B cell (primary cell): ENCODE measurements around the gene WAC. TPM values are rescaled to one million over a fixed set of nuclear protein-coding genes. Genes with fewer than 3 reads are reported as not detected.

Experiments
- ATAC-seq: fragments of 200-7000 bp; cut with Tn5 transposase; one replicate; pipeline ENCODE4 v1.10.0; 2021; ENCODE audit warnings: low read depth, mild to moderate bottlenecking, moderate number of reproducible peaks, moderate library complexity
- CTCF ChIA-PET: fragments of 350-600 bp; sonication (Branson Sonifier 250); formaldehyde crosslinking; loops from one replicate; lab custom pipeline; 2021; ENCODE audit warnings: antibody characterized with exemption, inconsistent platforms; lab: Charles Lee
- POLR2A ChIA-PET: fragments of 350-600 bp; sonication (Branson Sonifier 250); formaldehyde crosslinking; loops from one replicate; lab custom pipeline; 2021; ENCODE audit warnings: antibody characterized with exemption; lab: Charles Lee
- DNase-seq: peaks from one replicate; pipeline ENCODE4 v3.0.0; 2013
- H2AFZ ChIP-seq: 2 replicates; pipeline ENCODE4 v1.6.1; 2012; ENCODE audit warnings: mild to moderate bottlenecking, low read depth, low read length; ENCODE audit not compliant: insufficient read depth, poor library complexity, severe bottlenecking
- H3K27ac ChIP-seq, 2 donors: 1 replicate in 1 of 2; 2 replicates in 1 of 2; pipeline ENCODE4 v1.5.1; 2012 to 2013; ENCODE audit warnings: low read length in 2 of 2, mild to moderate bottlenecking in 2 of 2, moderate library complexity in 1 of 2
- H3K27me3 ChIP-seq, 4 experiments: fragments of 200-600 bp in 1 of 4; sonication (generic) in 1 of 4; replicated peaks in 1 of 4; 1 replicate in 2 of 4; 2 replicates in 2 of 4; pipeline versions ENCODE4 v1.6.1 to v1.7.0; 2013 to 2016; ENCODE audit warnings: low read length in 3 of 4, mild to moderate bottlenecking in 2 of 4, mixed read lengths in 1 of 4, moderate library complexity in 1 of 4; ENCODE audit not compliant: insufficient read depth in 4 of 4, control insufficient read depth in 3 of 4; ENCODE audit errors: control extremely low read depth in 1 of 4
- H3K36me3 ChIP-seq, 2 experiments: replicated peaks in 1 of 2; 1 replicate in 1 of 2; 2 replicates in 1 of 2; pipeline versions ENCODE4 v1.6.1 to v1.7.1; 2013; ENCODE audit warnings: low read length in 1 of 2; ENCODE audit not compliant: insufficient read depth in 2 of 2, control insufficient read depth in 1 of 2; ENCODE audit errors: control extremely low read depth in 1 of 2, extremely low read depth in 1 of 2
- H3K4me1 ChIP-seq, 2 donors: fragments of 200-600 bp in 1 of 2; sonication (generic) in 1 of 2; 1 replicate in 1 of 2; 2 replicates in 1 of 2; pipeline versions ENCODE4 v1.5.1 to v1.6.1; 2013 to 2017; ENCODE audit warnings: low read length in 2 of 2; ENCODE audit not compliant: control insufficient read depth in 2 of 2, insufficient read depth in 2 of 2
- H3K4me2 ChIP-seq: replicated peaks from 2 replicates; pipeline ENCODE3; 2012; ENCODE audit warnings: mild to moderate bottlenecking, low read depth, low read length; ENCODE audit not compliant: poor library complexity, severe bottlenecking
- H3K4me3 ChIP-seq, 5 experiments: fragments of 200-600 bp in 1 of 5; sonication (generic) in 1 of 5; 1 replicate in 3 of 5; 2 replicates in 2 of 5; pipeline versions ENCODE4 v1.5.1 to v1.7.0; 2011 to 2016; ENCODE audit warnings: low read length in 4 of 5, mild to moderate bottlenecking in 4 of 5, low read depth in 2 of 5, control low read depth in 1 of 5, moderate library complexity in 1 of 5; ENCODE audit not compliant: insufficient read depth in 1 of 5; ENCODE audit errors: control extremely low read depth in 1 of 5, extremely low read depth in 1 of 5
- H3K79me2 ChIP-seq: fragments of 200-600 bp; sonication (generic); one replicate; pipeline ENCODE4 v1.6.0; 2016; ENCODE audit warnings: low read length; ENCODE audit not compliant: control insufficient read depth, insufficient read depth
- H3K9ac ChIP-seq: fragments of 200-600 bp; sonication (generic); 2 replicates; pipeline ENCODE4 v1.6.1; 2017; ENCODE audit warnings: mild to moderate bottlenecking, low read length, moderate library complexity
- H3K9me3 ChIP-seq, 3 donors: one replicate each; pipeline versions ENCODE4 v1.6.1 to v1.7.1; 2013; ENCODE audit warnings: low read length in 2 of 3; ENCODE audit not compliant: control insufficient read depth in 2 of 3, insufficient read depth in 1 of 3; ENCODE audit errors: control extremely low read depth in 1 of 3
- H4K20me1 ChIP-seq: 2 replicates; pipeline ENCODE4 v1.6.0; 2012; ENCODE audit warnings: mild to moderate bottlenecking, low read length; ENCODE audit not compliant: insufficient read depth, control insufficient read depth, poor library complexity, severe bottlenecking
- H3K27ac Mint-ChIP-seq: one replicate; pipeline ENCODE4 v1.8.0; 2021; ENCODE audit warnings: mixed read lengths
- H3K27me3 Mint-ChIP-seq: one replicate; pipeline ENCODE4 v1.8.0; 2021; ENCODE audit warnings: mixed read lengths
- H3K4me1 Mint-ChIP-seq: one replicate; pipeline ENCODE4 v1.8.0; 2021; ENCODE audit warnings: mixed read lengths
- H3K4me3 Mint-ChIP-seq: one replicate; pipeline ENCODE4 v1.8.0; 2021; ENCODE audit warnings: mixed read lengths
- H3K9me3 Mint-ChIP-seq: one replicate; pipeline ENCODE4 v1.8.0; 2022; ENCODE audit warnings: mixed read lengths; ENCODE audit not compliant: insufficient read depth
- CTCF ChIP-seq: fragments of 200-600 bp; IDR thresholded peaks from one replicate; pipeline ENCODE4 v1.8.0; 2022; ENCODE audit warnings: antibody characterized with exemption, mild to moderate bottlenecking
- EZH2 ChIP-seq: IDR thresholded peaks from 2 replicates; pipeline ENCODE4 v1.6.1; 2012; ENCODE audit warnings: borderline replicate concordance, low read depth, mild to moderate bottlenecking, moderate library complexity, low read length; ENCODE audit not compliant: insufficient read depth, poor library complexity, severe bottlenecking
- WGBS: methylation state at CpG from one replicate; pipeline ENCODE4 v1.1.5; 2013; ENCODE audit warnings: missing lambda C conversion rate; ENCODE audit not compliant: insufficient coverage; 5-methylcytosine and 5-hydroxymethylcytosine counted together
- intact Hi-C: fragments of 100-400 bp; cut with micrococcal nuclease; formaldehyde crosslinking; loops from one replicate; pipeline ENCODE4 v1.10.0; 2022
- polyA plus RNA-seq: library from polyadenylated mRNA; depleted of rRNA; stranded (reverse); fragments of >200 nt; gene quantifications from 2 replicates; pipeline ENCODE4 v1.2.3, GENCODE V29; 2012
- total RNA-seq, 2 donors: library from RNA; stranded (reverse); fragments of 120-200 nt in 1 of 2; gene quantifications; 1 replicate in 1 of 2; 2 replicates in 1 of 2; pipeline versions ENCODE4 v1.2.3 to v1.2.4, GENCODE V29; 2013 to 2022

Gene WAC
- total and polyA plus RNA-seq, 2 donors (not counting 1 experiment from before 2014, with no cell fraction given), result 77.4 to 196 TPM

DNA sequence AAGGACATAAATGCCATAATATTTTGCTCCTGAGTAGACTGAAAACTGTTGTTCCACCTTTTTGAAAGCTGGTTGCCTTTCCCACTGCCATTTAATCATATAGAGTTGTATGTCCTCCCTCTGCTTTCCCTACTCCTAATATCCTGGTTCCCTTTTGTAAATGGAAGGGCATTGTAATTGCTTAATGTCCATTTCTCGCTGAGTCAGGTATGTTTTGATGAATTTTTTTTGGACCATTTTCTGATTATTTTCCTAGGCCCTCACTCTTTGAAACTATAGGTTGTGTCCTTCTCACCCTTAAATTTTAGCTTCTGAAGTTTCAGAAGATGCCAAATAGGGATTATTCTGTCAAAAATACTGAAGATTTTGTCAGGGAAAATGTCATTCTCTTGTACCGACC is 45.5 kb downstream of the WAC start:
- Histone ChIP-seq H3K4me1 (peaks cover 0 to 13% of the 10 kb centered on the region in 2 donors), H3K9me3 (no peaks in the 10 kb centered on the region), H3K4me3 (no peak overlapping the region), H3K27me3 (no peaks in the 10 kb centered on the region), H3K4me2 (no peak overlapping the region), H3K36me3 (peaks cover 8 to 60% of the 10 kb centered on the region in 2 experiments), H2AFZ (no peak overlapping the region), H3K9ac (no peak overlapping the region), H3K27ac (peak overlapping the region in 1 of 2 donors; percentile 20), H4K20me1 (peaks cover 88% of the 10 kb centered on the region), H3K79me2 (peaks cover 100% of the 10 kb centered on the region)
- DNase-seq (no peak), ATAC-seq (no peak)
- no peak overlapping the region for H3K4me3 Mint-ChIP-seq
- peaks cover 60% of the 10 kb centered on the region for H3K4me1 Mint-ChIP-seq
- no peaks in the 10 kb centered on the region for H3K27me3 Mint-ChIP-seq
- CTCF ChIA-PET, result interaction anchor here (1.5 to 1.9 kb wide), 2 partner anchors 46 to 50 kb away, joined by 3 to 5 read pairs; no protein-coding TSS in a partner anchor
- no peaks in the 10 kb centered on the region for H3K9me3 Mint-ChIP-seq
- intact Hi-C loops, result loop anchor here (10.0 kb wide), 1 partner anchor 144 kb away; no protein-coding TSS in a partner anchor
- WGBS, result no CpG with 5 or more reads among the region's 2 CpGs
- POLR2A ChIA-PET, result interaction anchor here (0.7 kb wide), 1 partner anchor 305 kb away, joined by 3 read pairs; no protein-coding TSS in a partner anchor
- no peak for TF ChIP-seq EZH2
- TF ChIP-seq CTCF, result no peak
- H3K27ac Mint-ChIP-seq, result no peak overlapping the region

DNA sequence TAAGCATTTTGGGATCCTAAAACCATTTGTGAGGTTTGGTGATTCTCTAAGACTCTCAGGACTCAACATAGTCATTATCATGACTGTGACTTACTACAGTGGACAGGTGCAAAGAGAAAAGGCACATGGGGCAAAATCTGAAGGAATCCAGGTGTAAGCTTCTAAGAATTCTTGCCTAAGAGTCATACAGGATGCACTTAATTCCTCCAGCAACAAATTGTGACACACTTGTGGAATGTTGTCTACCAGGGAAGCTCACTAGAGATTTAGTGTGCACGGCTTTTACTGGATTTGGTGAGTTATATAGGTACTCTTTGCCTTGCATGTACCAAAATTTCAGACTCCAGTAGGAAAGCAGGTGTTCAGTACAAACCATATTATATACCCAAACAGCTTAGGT is 47.9 kb downstream of the WAC start:
- Histone ChIP-seq H3K9ac (no peak overlapping the region), H3K27me3 (no peaks in the 10 kb centered on the region), H3K4me1 (peaks cover 0 to under 1% of the 10 kb centered on the region in 2 donors), H2AFZ (no peak overlapping the region), H3K36me3 (peaks cover 9 to 70% of the 10 kb centered on the region in 2 experiments), H3K4me3 (no peak overlapping the region), H3K27ac (peak overlapping the region in 1 of 2 donors; percentile 26), H3K4me2 (no peak overlapping the region), H4K20me1 (peaks cover 90% of the 10 kb centered on the region), H3K79me2 (peaks cover 99% of the 10 kb centered on the region), H3K9me3 (no peaks in the 10 kb centered on the region)
- TF ChIP-seq EZH2 (no peak), CTCF (no peak)
- intact Hi-C loops, result no loop called here
- Mint-ChIP-seq H3K27me3 (no peaks in the 10 kb centered on the region), H3K9me3 (no peaks in the 10 kb centered on the region), H3K27ac (no peak overlapping the region), H3K4me1 (peaks cover 41% of the 10 kb centered on the region), H3K4me3 (no peak overlapping the region)
- POLR2A ChIA-PET, result no interaction called here
- CTCF ChIA-PET, result no interaction called here
- ATAC-seq (no peak), DNase-seq (no peak)
- WGBS, result no CpG with 5 or more reads among the region's 1 CpG
